Calu3 (cell line): Measurements from ENCODE around the gene LONRF3. TPM values are rescaled to one million over a fixed set of nuclear protein-coding genes. Genes with fewer than 3 reads are reported as not detected.

ENCODE experiments used
- BruUV-seq: library from RNA; stranded (reverse); fragments of 400-500 nt; replicated peaks from 2 replicates; lab custom pipeline; 2021; lab: Mats Ljungman, UMichigan
- CTCF ChIA-PET: fragments of 300-600 bp; sonication (Branson Sonifier 250); formaldehyde crosslinking; loops from one replicate; lab custom pipeline; 2022; ENCODE audit warnings: antibody characterized with exemption; lab: Charles Lee
- DNase-seq: peaks from one replicate; pipeline ENCODE4 v3.0.0; 2022
- H3K27ac Mint-ChIP-seq: one replicate; pipeline ENCODE4 v1.8.0; 2022; ENCODE audit warnings: mixed read lengths; ENCODE audit not compliant: unreplicated experiment
- H3K27me3 Mint-ChIP-seq: one replicate; pipeline ENCODE4 v1.8.0; 2022; ENCODE audit warnings: mixed read lengths; ENCODE audit not compliant: unreplicated experiment
- H3K36me3 Mint-ChIP-seq: one replicate; pipeline ENCODE4 v1.8.0; 2022; ENCODE audit warnings: mild to moderate bottlenecking, moderate library complexity, mixed read lengths; ENCODE audit not compliant: insufficient read depth, unreplicated experiment
- H3K4me1 Mint-ChIP-seq: one replicate; pipeline ENCODE4 v1.8.0; 2022; ENCODE audit warnings: mild to moderate bottlenecking, low read depth, mixed read lengths; ENCODE audit not compliant: unreplicated experiment
- H3K4me3 Mint-ChIP-seq: one replicate; pipeline ENCODE4 v1.8.0; 2022; ENCODE audit warnings: mild to moderate bottlenecking, low read depth, moderate library complexity, mixed read lengths; ENCODE audit not compliant: unreplicated experiment
- H3K9me3 Mint-ChIP-seq: one replicate; pipeline ENCODE4 v1.8.0; 2022; ENCODE audit warnings: low read depth, mixed read lengths; ENCODE audit not compliant: unreplicated experiment
- CTCF ChIP-seq: fragments of 200-600 bp; IDR thresholded peaks from one replicate; pipeline ENCODE4 v1.8.0; 2022; ENCODE audit warnings: antibody characterized with exemption; ENCODE audit not compliant: unreplicated experiment
- intact Hi-C: fragments of 100-400 bp; cut with micrococcal nuclease; formaldehyde crosslinking; loops from one replicate; pipeline ENCODE4 v1.10.0; 2022; ENCODE audit not compliant: unreplicated experiment
- total RNA-seq: library from RNA; stranded (reverse); gene quantifications from 2 replicates; pipeline ENCODE4 v1.2.3, GENCODE V29; 2022

The LONRF3 gene
- total RNA-seq, 1 experiment from 2014 or later: 6.7 TPM

DNA sequence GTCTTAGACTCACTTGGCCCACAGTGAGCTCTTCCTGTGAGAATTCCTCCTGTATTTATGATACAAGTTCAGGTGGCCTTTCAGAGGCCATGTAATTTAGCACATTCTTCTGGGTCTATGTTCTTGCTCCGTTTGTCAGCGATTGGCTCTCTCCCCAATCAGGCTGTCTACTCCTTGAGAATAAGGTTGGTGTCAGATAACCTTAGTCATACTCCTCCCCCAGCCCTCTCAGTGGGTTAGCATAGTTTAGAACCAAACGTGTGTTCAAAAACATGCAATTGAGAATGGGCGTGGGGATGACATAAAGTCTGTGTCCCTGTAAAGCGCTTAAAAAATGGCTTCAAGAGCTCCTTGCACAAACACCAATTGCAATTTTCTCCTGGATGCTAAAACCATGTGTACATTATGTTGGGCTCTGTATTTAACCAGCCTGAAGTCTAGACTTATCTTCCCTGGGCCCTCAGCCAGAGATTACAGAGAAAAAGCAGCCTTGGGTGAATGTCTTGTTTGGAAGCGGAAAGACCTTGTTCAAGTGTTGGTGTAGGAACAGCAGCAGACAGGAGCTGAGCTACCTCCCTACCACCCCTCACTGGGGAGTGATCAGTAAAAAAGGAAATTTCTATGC, 88.4 kb downstream of the LONRF3 start:
- intact Hi-C loops: no loop called here
- peaks cover 17% of the 10 kb centered on the region for H3K27me3 Mint-ChIP-seq
- no peak for TF ChIP-seq CTCF
- no peaks in the 10 kb centered on the region for H3K4me1 Mint-ChIP-seq
- H3K9me3 Mint-ChIP-seq: no peaks in the 10 kb centered on the region
- H3K27ac Mint-ChIP-seq: no peak overlapping the region
- no peak overlapping the region for H3K4me3 Mint-ChIP-seq
- no peaks in the 10 kb centered on the region for H3K36me3 Mint-ChIP-seq
- BruUV-seq: no TSS peak
- CTCF ChIA-PET: no interaction called here
- no peak for DNase-seq

DNA sequence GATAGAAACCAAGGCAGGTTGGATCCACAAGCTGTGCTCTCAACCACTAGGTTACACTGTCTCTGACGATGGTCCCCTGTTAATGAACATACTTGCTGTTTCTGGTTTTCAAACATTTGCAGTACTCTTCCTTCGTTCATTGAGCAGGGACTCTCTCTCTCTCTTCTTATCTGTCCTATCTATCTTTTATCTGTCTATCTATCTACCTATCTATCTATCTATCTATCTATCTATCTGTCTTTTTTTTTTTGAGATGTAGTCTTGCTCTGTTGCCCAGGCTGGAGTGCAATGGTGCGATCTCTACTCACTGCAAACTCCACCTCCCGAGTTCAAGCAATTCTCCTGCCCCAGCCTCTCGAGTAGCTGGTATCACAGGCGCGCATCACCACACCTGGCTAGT, 89.0 kb downstream of the LONRF3 start:
- H3K4me1 Mint-ChIP-seq: no peaks in the 10 kb centered on the region
- intact Hi-C loops: no loop called here
- no TSS peak for BruUV-seq
- no peak overlapping the region for H3K4me3 Mint-ChIP-seq
- no peaks in the 10 kb centered on the region for H3K9me3 Mint-ChIP-seq
- no peak for DNase-seq
- no peak for TF ChIP-seq CTCF
- H3K27me3 Mint-ChIP-seq: peaks cover 17% of the 10 kb centered on the region
- no peak overlapping the region for H3K27ac Mint-ChIP-seq
- H3K36me3 Mint-ChIP-seq: no peaks in the 10 kb centered on the region
- CTCF ChIA-PET: no interaction called here

- H3K4me3 Mint-ChIP-seq: no peak overlapping the region
- TF ChIP-seq CTCF: peak; percentile 25
- DNase-seq: peak; percentile 63
- peaks cover 17% of the 10 kb centered on the region for H3K27me3 Mint-ChIP-seq
- no TSS peak for BruUV-seq
- H3K9me3 Mint-ChIP-seq: no peaks in the 10 kb centered on the region
- H3K36me3 Mint-ChIP-seq: no peaks in the 10 kb centered on the region
- H3K4me1 Mint-ChIP-seq: no peaks in the 10 kb centered on the region
- H3K27ac Mint-ChIP-seq: no peak overlapping the region
- CTCF ChIA-PET: interaction anchor here (0.6 to 3.0 kb wide), 4 partner anchors 10 to 228 kb away, joined by 3 to 10 read pairs (median 4); no protein-coding TSS in a partner anchor
- intact Hi-C loops: loop anchor here (1.0 kb wide), 2 partner anchors 62 to 220 kb away; no protein-coding TSS in a partner anchor
Measured at GRCh38 chrX:119067023-119067739, 92.8 kb downstream of the LONRF3 start.

Other genes starting within 250 kb of the LONRF3 start
- 60.4 and 67.8 TPM in 2 replicates for gene IL13RA1, start 247.0 kb upstream of the LONRF3 start, total RNA-seq
- gene ZCCHC12, start 150.8 kb upstream of the LONRF3 start, total RNA-seq: not detected in 2 replicates
- gene CT47C1, start 98.4 kb downstream of the LONRF3 start, total RNA-seq: not detected in 2 replicates
- gene KIAA1210, start 153.2 kb downstream of the LONRF3 start, total RNA-seq: 0.09 TPM in 1 of 2 replicates, not detected in the other